ENCODE measurements around the gene PHLPP2.

DNA sequence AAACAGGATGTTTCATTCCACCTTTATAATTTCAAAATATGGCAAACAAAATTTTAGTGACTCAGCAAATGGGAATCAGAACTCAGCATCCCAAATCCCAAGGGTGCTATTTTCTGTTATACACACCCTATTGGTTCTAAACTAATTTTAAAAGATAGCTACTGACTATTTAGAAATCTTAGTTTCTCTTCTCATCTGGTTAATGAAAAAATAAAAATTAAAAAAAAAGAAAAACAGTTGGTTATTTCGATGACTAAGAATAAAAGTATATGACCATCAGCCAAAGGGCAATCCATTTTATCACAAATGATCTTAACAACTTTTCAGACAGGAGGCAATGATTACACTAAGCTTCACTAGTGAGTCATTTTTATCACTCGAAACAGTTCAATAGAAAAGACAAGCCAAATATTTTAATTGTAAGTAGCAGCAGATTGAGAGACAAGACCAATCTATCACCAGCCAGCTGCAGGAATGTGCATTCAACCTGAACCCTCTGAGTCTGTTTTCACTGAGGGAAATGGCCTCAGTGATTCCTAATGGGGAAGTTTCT lies 15.2 kb downstream of the PHLPP2 start:
- TF ChIP-seq, protein P1, sequence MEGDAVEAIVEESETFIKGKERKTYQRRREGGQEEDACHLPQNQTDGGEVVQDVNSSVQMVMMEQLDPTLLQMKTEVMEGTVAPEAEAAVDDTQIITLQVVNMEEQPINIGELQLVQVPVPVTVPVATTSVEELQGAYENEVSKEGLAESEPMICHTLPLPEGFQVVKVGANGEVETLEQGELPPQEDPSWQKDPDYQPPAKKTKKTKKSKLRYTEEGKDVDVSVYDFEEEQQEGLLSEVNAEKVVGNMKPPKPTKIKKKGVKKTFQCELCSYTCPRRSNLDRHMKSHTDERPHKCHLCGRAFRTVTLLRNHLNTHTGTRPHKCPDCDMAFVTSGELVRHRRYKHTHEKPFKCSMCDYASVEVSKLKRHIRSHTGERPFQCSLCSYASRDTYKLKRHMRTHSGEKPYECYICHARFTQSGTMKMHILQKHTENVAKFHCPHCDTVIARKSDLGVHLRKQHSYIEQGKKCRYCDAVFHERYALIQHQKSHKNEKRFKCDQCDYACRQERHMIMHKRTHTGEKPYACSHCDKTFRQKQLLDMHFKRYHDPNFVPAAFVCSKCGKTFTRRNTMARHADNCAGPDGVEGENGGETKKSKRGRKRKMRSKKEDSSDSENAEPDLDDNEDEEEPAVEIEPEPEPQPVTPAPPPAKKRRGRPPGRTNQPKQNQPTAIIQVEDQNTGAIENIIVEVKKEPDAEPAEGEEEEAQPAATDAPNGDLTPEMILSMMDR (IDR thresholded peaks at IDR 0.05; ENCODE audit: borderline replicate concordance, extremely low read depth, low read length, poor library complexity, severe bottlenecking): no peak
- TF ChIP-seq EZH2 (IDR thresholded peaks at IDR 0.05; ENCODE audit: borderline replicate concordance, low read depth, low read length, severe bottlenecking): no peak

Data from DND-41 (cell line).